A549 (cell line): ENCODE results near the gene RPS15. TPM values are rescaled to one million over a fixed set of nuclear protein-coding genes. Genes with fewer than 3 reads are reported as not detected.

Experiments used
- ATAC-seq, 2 experiments: fragments of 200-7000 bp in 1 of 2; fragments of >200 bp in 1 of 2; cut with Nextera tagmentation in 1 of 2; cut with Tn5 transposase in 1 of 2; 3 replicates each; pipeline versions ENCODE4 v1.8.0 to v1.9.1; 2018 to 2020; ENCODE audit warnings: mild to moderate bottlenecking in 1 of 2, moderate library complexity in 1 of 2
- CTCF ChIA-PET: fragments of 300-600 bp; sonication (Branson Sonifier 250); formaldehyde crosslinking; extraction: SDS; loops from one replicate; lab custom pipeline; 2021; ENCODE audit warnings: antibody characterized with exemption, inconsistent platforms; lab: Yijun Ruan, JAX
- POLR2A ChIA-PET: fragments of 350-600 bp; formaldehyde crosslinking; extraction: SDS; loops from one replicate; lab custom pipeline; 2021; ENCODE audit warnings: antibody characterized with exemption, inconsistent platforms; lab: Yijun Ruan, JAX
- DNase-seq, 2 experiments: peaks; one replicate each; pipeline versions ENCODE4 v3.0.0 to v3.0.0-alpha.2; 2011 to 2016; ENCODE audit warnings: low read depth in 1 of 2, low spot score in 1 of 2
- FAIRE-seq: peaks from 2 replicates; lab custom pipeline; 2011; peaks lifted over from hg19 to GRCh38; lab: Jason Lieb, UNC
- H3K27ac ChIP-seq, 2 experiments: fragments of >200 bp; sonication (Bioruptor Twin); formaldehyde crosslinking; 3 replicates each; pipeline ENCODE4 v1.5.1; 2016 to 2017
- H3K4me1 ChIP-seq: fragments of >200 bp; sonication (Bioruptor Twin); formaldehyde crosslinking; 3 replicates; pipeline ENCODE4 v1.6.1; 2016
- H3K4me2 ChIP-seq: fragments of >200 bp; sonication (Bioruptor Twin); formaldehyde crosslinking; 3 replicates; pipeline ENCODE4 v1.6.1; 2016
- H3K4me3 ChIP-seq: fragments of >200 bp; sonication (Bioruptor Twin); formaldehyde crosslinking; 3 replicates; pipeline ENCODE4 v1.5.1; 2016
- H3K9me3 ChIP-seq: fragments of >200 bp; sonication (Bioruptor Twin); formaldehyde crosslinking; 3 replicates; pipeline ENCODE4 v1.6.1; 2016
- BHLHE40 ChIP-seq: IDR thresholded peaks from 2 replicates; pipeline ENCODE4 v1.6.1; 2012; ENCODE audit warnings: low read depth, low read length, inconsistent platforms
- CHD2 ChIP-seq: fragments of 150-350 bp; IDR thresholded peaks from 2 replicates; pipeline ENCODE4 v1.6.1; 2014; ENCODE audit warnings: low read length; ENCODE audit not compliant: partially characterized antibody
- CTCF ChIP-seq: fragments of >200 bp; sonication (Bioruptor Twin); formaldehyde crosslinking; IDR thresholded peaks from 3 replicates; pipeline ENCODE4 v1.5.1; 2016
- E2F6 ChIP-seq: IDR thresholded peaks from 2 replicates; pipeline ENCODE4 v1.6.1; 2012; ENCODE audit warnings: low read depth, borderline replicate concordance
- ESRRA ChIP-seq: fragments of 150-350 bp; IDR thresholded peaks from 2 replicates; pipeline ENCODE4 v1.6.1; 2014; ENCODE audit warnings: mild to moderate bottlenecking, low read length, borderline replicate concordance
- FOSB ChIP-seq: fragments of 250-450 bp; sonication (Bioruptor Pico); IDR thresholded peaks from 2 replicates; pipeline ENCODE4 v1.5.0; 2020; ENCODE audit warnings: mild to moderate bottlenecking, moderate library complexity
- FOSL2 ChIP-seq, 2 experiments: fragments of 450-650 bp in 1 of 2; fragments of >200 bp in 1 of 2; sonication (Bioruptor Twin) in 1 of 2; formaldehyde crosslinking; IDR thresholded peaks; 2 replicates each; pipeline versions ENCODE4 v1.5.0 to v1.6.1; 2016 to 2020; ENCODE audit warnings: mild to moderate bottlenecking in 1 of 2, moderate library complexity in 1 of 2
- HEYL ChIP-seq: fragments of 250-450 bp; sonication (Bioruptor Pico); IDR thresholded peaks from 2 replicates; pipeline ENCODE4 v1.8.0; 2021; ENCODE audit warnings: mild to moderate bottlenecking, moderate library complexity
- HMGXB4 ChIP-seq: fragments of 250-450 bp; sonication (Bioruptor Pico); IDR thresholded peaks from 2 replicates; pipeline ENCODE4 v1.5.0; 2021; ENCODE audit warnings: mild to moderate bottlenecking, moderate library complexity, borderline replicate concordance
- HOXB5 ChIP-seq: fragments of 250-450 bp; sonication (Bioruptor Pico); IDR thresholded peaks from 2 replicates; pipeline ENCODE4 v1.5.0; 2020; ENCODE audit warnings: mild to moderate bottlenecking, moderate library complexity
- JUN ChIP-seq, 2 experiments: fragments of >200 bp; sonication (Bioruptor Twin); formaldehyde crosslinking; IDR thresholded peaks; 2 replicates in 1 of 2; 3 replicates in 1 of 2; pipeline ENCODE4 v1.6.1; 2016 to 2017
- MAFK ChIP-seq: fragments of 450-650 bp; IDR thresholded peaks from 2 replicates; pipeline ENCODE4 v1.6.1; 2014; ENCODE audit not compliant: partially characterized antibody
- MAZ ChIP-seq: fragments of 150-350 bp; IDR thresholded peaks from 2 replicates; pipeline ENCODE4 v1.6.1; 2014; ENCODE audit warnings: antibody characterized with exemption, low read depth, low read length, borderline replicate concordance
- NFE2L2 ChIP-seq: fragments of 150-350 bp; conservative IDR thresholded peaks from 2 replicates; pipeline ENCODE4 v1.6.1; 2014; ENCODE audit warnings: low read length
- PBX3 ChIP-seq: IDR thresholded peaks from 2 replicates; pipeline ENCODE4 v1.6.1; 2012
- POLR2AphosphoS2 ChIP-seq: conservative IDR thresholded peaks from 2 replicates; pipeline ENCODE4 v1.6.1; 2012; ENCODE audit warnings: low read length, improper control_type of control experiment, inconsistent platforms
- RNF2 ChIP-seq: fragments of 200-600 bp; sonication (generic); IDR thresholded peaks from 2 replicates; pipeline ENCODE4 v1.6.1; 2016; ENCODE audit warnings: low read depth, mild to moderate bottlenecking, antibody characterized with exemption, moderate library complexity, borderline replicate concordance
- SREBF2 ChIP-seq: fragments of 450-650 bp; IDR thresholded peaks from 2 replicates; pipeline ENCODE4 v1.6.1; 2014; ENCODE audit warnings: mild to moderate bottlenecking, moderate library complexity
- TFCP2L1 ChIP-seq: fragments of 250-450 bp; sonication (Bioruptor Pico); IDR thresholded peaks from 2 replicates; pipeline ENCODE4 v1.5.0; 2021; ENCODE audit warnings: mild to moderate bottlenecking
- ZNF302 ChIP-seq: fragments of 250-450 bp; sonication (Bioruptor Pico); IDR thresholded peaks from 2 replicates; pipeline ENCODE4 v1.9.0; 2021; ENCODE audit warnings: inconsistent platforms, mild to moderate bottlenecking, moderate library complexity
- WGBS: methylation state at CpG from one replicate; pipeline ENCODE4 v1.1.6; 2017; ENCODE audit errors: missing lambda C conversion rate; 5-methylcytosine and 5-hydroxymethylcytosine counted together
- polyA plus RNA-seq, 4 experiments: library from polyadenylated mRNA; depleted of rRNA in 3 of 4; stranded (reverse); fragments of >200 nt; fragmentation: RNase III in 1 of 4; extraction: RNeasy Plus Mini Kit Qiagen cat#74134 plus additional on column Dnase treatment in 1 of 4; gene quantifications; 2 replicates in 3 of 4; 3 replicates in 1 of 4; pipeline ENCODE4 v1.2.3, GENCODE V29; 2011 to 2017

The RPS15 gene
- polyA plus RNA-seq, 2 of the 4 experiments (the other 2 are of a cell fraction) = 525 to 1,458 TPM

- Histone ChIP-seq H3K4me1 (peaks cover 14% of the 10 kb centered on the region), H3K9me3 (no peaks in the 10 kb centered on the region), H3K27ac (no peak overlapping the region), H3K4me2 (no peak overlapping the region), H3K4me3 (no peak overlapping the region)
- DNase-seq (no peak), ATAC-seq (no peak), FAIRE-seq (no peak)
- ChIA-PET CTCF (interaction anchor here (0.8 to 2.1 kb wide), 5 partner anchors 17 to 73 kb away, joined by 3 to 8 read pairs (median 3); partner anchors contain the start of gene REEP6), POLR2A (no interaction called here)
- TF ChIP-seq JUN (IDR thresholded peaks at IDR 0.05) (0 out of 5 replicates have a peak, but pooled peaks of 1 of the 2 experiments have one; percentile 16), TFCP2L1 (CRISPR knock-in tag) (no peak)
- WGBS = 88% methylated on average over 14 of the region's 20 CpGs
These were observed 35.1 kb downstream of the RPS15 start for GRCh38 chr19:1473085-1473851.

- no peak overlapping the region for H3K4me2 ChIP-seq
- no peak overlapping the region for H3K27ac ChIP-seq
- DNase-seq (no peak), ATAC-seq (no peak), FAIRE-seq (no peak)
- TF ChIP-seq ZNF302 (CRISPR knock-in tag) = no peak
- no peak for TF ChIP-seq NFE2L2
- TF ChIP-seq HEYL (CRISPR knock-in tag) = no peak
- no peak for TF ChIP-seq BHLHE40
- TF ChIP-seq ESRRA = no peak
- TF ChIP-seq HMGXB4 = no peak
- H3K9me3 ChIP-seq = no peaks in the 10 kb centered on the region
- H3K4me3 ChIP-seq = no peak overlapping the region
- CTCF ChIA-PET = interaction anchor here (0.8 to 2.1 kb wide), 5 partner anchors 9 to 72 kb away, joined by 3 to 8 read pairs (median 3); partner anchors contain the start of gene REEP6
- peaks cover 14% of the 10 kb centered on the region for H3K4me1 ChIP-seq
- POLR2A ChIA-PET = no interaction called here
- 98% methylated on average over 12 of the region's 31 CpGs for WGBS
These were observed 36.0 kb downstream of the RPS15 start for GRCh38 chr19:1474011-1474764.

- 95% methylated on average over 17 of the region's 26 CpGs for WGBS
- no peak overlapping the region for H3K4me2 ChIP-seq
- ATAC-seq (no peak), FAIRE-seq (no peak), DNase-seq (no peak)
- ChIA-PET CTCF (interaction anchor here (1.2 kb wide), 1 partner anchor 10 kb away, joined by 3 read pairs; no protein-coding TSS in a partner anchor), POLR2A (interaction anchor here (0.6 kb wide), 1 partner anchor 16 kb away, joined by 3 read pairs; the partner anchor contains the start of genes PCSK4 and REEP6)
- no peaks in the 10 kb centered on the region for H3K9me3 ChIP-seq
- no peak overlapping the region for H3K4me3 ChIP-seq
- no peak for TF ChIP-seq FOSB (CRISPR knock-in tag)
- TF ChIP-seq NFE2L2 = no peak
- no peak for TF ChIP-seq HMGXB4
- TF ChIP-seq RNF2 = no peak
- TF ChIP-seq BHLHE40 = no peak
- TF ChIP-seq SREBF2 = no peak
- TF ChIP-seq PBX3 = no peak
- TF ChIP-seq POLR2AphosphoS2 = no peak
- TF ChIP-seq HEYL (CRISPR knock-in tag) = no peak
- no peak for TF ChIP-seq CTCF
- no peak for TF ChIP-seq MAZ
- no peak for TF ChIP-seq MAFK
- TF ChIP-seq E2F6 = no peak
- TF ChIP-seq HOXB5 = no peak
- TF ChIP-seq FOSL2 (IDR thresholded peaks at IDR 0.05) = no peak
- TF ChIP-seq FOSL2 (CRISPR knock-in tag; IDR thresholded peaks at IDR 0.05) = no peak
- TF ChIP-seq CHD2 = no peak
- peaks cover 14% of the 10 kb centered on the region for H3K4me1 ChIP-seq
- no peak overlapping the region for H3K27ac ChIP-seq
These were observed 36.7 kb downstream of the RPS15 start for GRCh38 chr19:1474765-1475351.
